ENCODE measurements around the gene MYO5B.

MYO5B gene

DNA sequence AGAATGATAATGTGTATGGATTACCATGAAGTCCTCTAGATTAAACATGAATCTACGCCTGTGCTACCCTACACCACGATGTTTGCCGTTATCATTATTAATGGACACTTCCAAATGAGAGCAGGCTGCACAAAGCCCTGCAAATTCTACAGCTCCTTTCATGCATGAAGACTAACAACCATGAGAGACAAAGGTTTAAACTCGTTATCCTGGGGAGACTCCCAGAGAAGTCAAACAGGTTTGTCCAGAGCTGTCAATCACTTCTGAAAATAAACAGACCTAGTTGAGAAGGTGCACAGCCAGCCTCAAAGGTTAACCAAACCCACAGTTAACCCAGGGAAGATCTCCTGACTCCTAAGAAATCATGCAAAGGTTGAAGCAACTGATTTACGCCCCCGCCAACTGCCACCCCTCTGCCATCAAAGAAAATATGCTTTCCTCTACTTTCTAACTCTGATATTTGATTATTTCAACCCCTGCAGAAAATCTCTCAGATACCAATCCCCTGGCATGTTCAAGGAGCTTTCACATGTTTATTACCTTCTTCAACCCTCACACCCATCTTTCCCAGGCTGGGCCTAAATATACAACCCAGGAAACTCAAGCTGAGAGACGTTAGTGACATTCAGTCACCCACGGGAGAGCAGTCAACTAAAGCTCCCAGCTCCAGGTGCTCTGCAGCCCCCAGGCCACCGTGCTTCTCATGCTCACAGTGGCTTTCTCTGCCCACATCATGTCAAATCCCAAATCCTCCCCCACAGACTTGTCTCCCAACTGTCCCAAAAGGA, 35.9 kb downstream of the MYO5B start:
- no peaks in the 10 kb centered on the region for H3K4me1 Mint-ChIP-seq
- H3K27ac Mint-ChIP-seq (ENCODE audit: low read depth): no peak overlapping the region
- H3K9me3 Mint-ChIP-seq: no peaks in the 10 kb centered on the region

DNA sequence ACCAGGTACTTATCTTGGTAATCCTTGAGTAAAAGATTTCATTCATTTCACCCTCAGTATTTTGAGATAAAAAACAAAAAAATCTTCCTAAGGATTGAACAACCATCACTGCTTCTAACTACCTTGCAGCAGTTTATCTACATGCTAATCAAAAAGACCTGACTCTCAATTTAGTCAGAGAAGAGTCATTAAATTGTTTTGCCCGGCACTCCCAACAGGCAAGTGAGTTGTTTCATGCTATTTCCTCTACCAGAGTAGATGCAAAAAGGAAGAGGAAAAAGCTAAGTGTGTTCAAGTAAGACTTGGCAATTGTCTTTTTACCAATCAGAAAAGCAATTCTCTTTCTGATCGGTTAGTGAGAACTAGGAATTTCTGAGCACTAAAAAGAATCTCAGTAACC, 39.5 kb downstream of the MYO5B start:
- no peak overlapping the region for H3K4me3 Mint-ChIP-seq
- no peak for DNase-seq (ENCODE audit: low spot score in 2 of 2)
- no peak for ATAC-seq (replicated peaks; ENCODE audit: extremely low read depth, poor library complexity, severe bottlenecking)
- no peaks in the 10 kb centered on the region for H3K4me1 Mint-ChIP-seq
- H3K27ac Mint-ChIP-seq (ENCODE audit: low read depth): no peak overlapping the region
- H3K27me3 Mint-ChIP-seq: peaks cover 46% of the 10 kb centered on the region
- H3K9me3 Mint-ChIP-seq: no peaks in the 10 kb centered on the region
- H3K36me3 Mint-ChIP-seq (ENCODE audit: insufficient read depth): no peaks in the 10 kb centered on the region

More for the DNA sequence above, 35.9 kb downstream of the MYO5B start:
- DNase-seq (ENCODE audit: low spot score in 2 of 2) (no peak), ATAC-seq (replicated peaks; ENCODE audit: extremely low read depth, poor library complexity, severe bottlenecking) (no peak)
- H3K36me3 Mint-ChIP-seq (ENCODE audit: insufficient read depth): peaks cover 2% of the 10 kb centered on the region
- peaks cover 63% of the 10 kb centered on the region for H3K27me3 Mint-ChIP-seq
- no peak overlapping the region for H3K4me3 Mint-ChIP-seq

DNA sequence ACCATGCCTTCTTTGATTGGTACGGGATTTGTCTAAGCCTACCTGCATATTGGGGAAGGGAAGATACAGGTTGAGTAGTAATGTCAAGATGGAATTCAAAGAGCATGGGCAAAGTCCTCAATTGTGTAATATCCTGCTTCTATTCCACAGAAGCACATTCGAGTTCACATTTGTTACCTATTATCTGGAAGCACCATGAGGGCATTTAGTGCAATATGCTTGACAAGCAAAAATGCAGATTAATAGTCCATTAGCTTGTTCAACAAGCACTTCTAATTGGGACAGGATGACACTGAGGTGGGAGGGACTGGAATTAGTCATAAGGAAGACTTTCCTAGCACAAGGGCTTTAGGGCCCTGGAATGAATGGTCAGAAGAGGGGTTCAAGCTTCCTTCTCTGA, 40.5 kb downstream of the MYO5B start:
- ATAC-seq (replicated peaks; ENCODE audit: extremely low read depth, poor library complexity, severe bottlenecking) (no peak), DNase-seq (ENCODE audit: low spot score in 2 of 2) (no peak)
- Mint-ChIP-seq H3K36me3 (ENCODE audit: insufficient read depth) (no peaks in the 10 kb centered on the region), H3K9me3 (no peaks in the 10 kb centered on the region), H3K27ac (ENCODE audit: low read depth) (no peak overlapping the region), H3K4me1 (no peaks in the 10 kb centered on the region), H3K27me3 (peaks cover 36% of the 10 kb centered on the region), H3K4me3 (no peak overlapping the region)

DNA sequence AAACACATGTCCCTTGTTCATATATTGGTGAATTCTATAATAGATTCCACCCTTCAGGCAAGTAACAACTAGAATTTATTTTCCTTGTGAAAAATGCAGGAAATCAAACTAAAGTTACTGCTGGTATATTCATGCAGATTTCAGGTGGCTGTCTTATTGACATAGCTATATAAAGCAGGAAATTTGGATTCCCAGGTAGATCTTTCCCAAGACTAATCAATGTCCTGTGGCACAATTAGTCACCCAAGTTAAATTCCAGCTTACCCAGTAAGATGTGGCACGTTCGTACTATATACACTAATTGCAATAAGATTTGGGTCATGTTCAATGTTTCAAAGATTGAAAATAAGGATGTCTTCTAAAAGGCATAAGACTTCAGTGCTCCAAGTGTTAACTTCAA, 42.0 kb downstream of the MYO5B start:
- no peaks in the 10 kb centered on the region for H3K36me3 Mint-ChIP-seq (ENCODE audit: insufficient read depth)
- ATAC-seq (replicated peaks; ENCODE audit: extremely low read depth, poor library complexity, severe bottlenecking) (no peak), DNase-seq (ENCODE audit: low spot score in 2 of 2) (no peak)
- H3K4me3 Mint-ChIP-seq: no peak overlapping the region
- H3K27me3 Mint-ChIP-seq: peaks cover 22% of the 10 kb centered on the region
- no peak overlapping the region for H3K27ac Mint-ChIP-seq (ENCODE audit: low read depth)
- no peaks in the 10 kb centered on the region for H3K4me1 Mint-ChIP-seq
- H3K9me3 Mint-ChIP-seq: no peaks in the 10 kb centered on the region

DNA sequence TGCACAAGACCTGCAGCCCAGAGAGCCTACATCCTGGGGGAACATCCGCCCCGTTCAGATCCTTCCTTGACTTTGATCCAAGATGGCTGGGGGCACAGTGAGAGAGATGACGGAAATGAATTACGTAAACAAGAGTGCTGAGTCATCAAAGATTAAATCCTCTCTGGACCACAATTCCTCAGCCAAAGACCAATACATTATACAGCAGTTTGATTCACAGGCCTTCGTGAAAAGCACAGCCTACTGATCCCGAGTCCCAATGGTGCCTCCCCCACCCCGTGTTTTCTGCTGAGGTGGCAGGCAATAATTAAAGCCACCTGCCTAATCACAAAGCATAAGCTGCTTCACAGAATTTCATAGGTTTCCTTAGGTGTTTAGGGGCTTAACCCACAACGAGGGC, 43.0 kb downstream of the MYO5B start:
- H3K9me3 Mint-ChIP-seq: no peaks in the 10 kb centered on the region
- H3K27me3 Mint-ChIP-seq: peaks cover 22% of the 10 kb centered on the region
- H3K36me3 Mint-ChIP-seq (ENCODE audit: insufficient read depth): no peaks in the 10 kb centered on the region
- H3K4me1 Mint-ChIP-seq: no peaks in the 10 kb centered on the region
- no peak for DNase-seq (ENCODE audit: low spot score in 2 of 2)
- no peak overlapping the region for H3K27ac Mint-ChIP-seq (ENCODE audit: low read depth)
- H3K4me3 Mint-ChIP-seq: no peak overlapping the region
- no peak for ATAC-seq (replicated peaks; ENCODE audit: extremely low read depth, poor library complexity, severe bottlenecking)

DNA sequence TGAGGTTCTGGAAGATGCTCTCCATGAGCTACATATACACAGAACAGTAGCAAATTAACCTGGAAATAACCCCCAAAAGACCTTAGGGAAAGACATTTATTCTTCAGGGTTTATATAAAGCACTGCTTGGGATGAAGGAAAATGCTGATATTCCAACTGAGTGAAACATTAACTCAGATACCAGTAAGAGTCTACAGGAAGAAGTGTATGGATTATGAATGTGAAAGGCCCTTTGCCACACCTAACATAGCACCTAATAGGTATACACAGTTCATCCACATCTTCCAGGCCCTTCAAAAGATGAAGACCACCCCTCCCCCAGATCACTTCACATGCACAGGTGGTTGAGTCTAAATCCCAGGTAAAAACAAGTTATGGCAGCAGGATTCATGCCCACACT, 50.4 kb downstream of the MYO5B start:
- ATAC-seq (replicated peaks; ENCODE audit: extremely low read depth, poor library complexity, severe bottlenecking): no peak
- H3K4me3 Mint-ChIP-seq: no peak overlapping the region
- DNase-seq (ENCODE audit: low spot score in 2 of 2): no peak
- H3K27ac Mint-ChIP-seq (ENCODE audit: low read depth): no peak overlapping the region
- H3K4me1 Mint-ChIP-seq: no peaks in the 10 kb centered on the region
- no peaks in the 10 kb centered on the region for H3K9me3 Mint-ChIP-seq
- H3K36me3 Mint-ChIP-seq (ENCODE audit: insufficient read depth): no peaks in the 10 kb centered on the region
- H3K27me3 Mint-ChIP-seq: peaks cover 69% of the 10 kb centered on the region

DNA sequence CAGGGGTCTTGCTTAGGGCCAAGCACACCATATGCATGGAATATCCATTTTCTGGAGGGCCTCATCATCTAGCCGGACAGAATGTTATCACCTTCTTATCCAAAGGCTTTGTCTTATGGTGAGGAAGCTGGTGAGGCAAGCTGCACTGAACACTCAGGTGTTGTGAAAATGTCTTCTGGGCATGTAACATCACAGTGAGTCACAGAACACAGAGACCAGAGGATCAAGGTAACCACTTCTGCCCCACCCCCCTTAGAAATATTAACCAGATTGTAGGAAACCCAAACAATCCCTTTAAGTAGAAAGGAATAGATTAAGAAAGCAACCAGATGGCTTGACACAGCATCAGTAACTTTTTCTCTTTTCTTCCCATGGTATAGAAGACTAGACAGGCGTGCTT, 51.1 kb downstream of the MYO5B start:
- ATAC-seq (replicated peaks; ENCODE audit: extremely low read depth, poor library complexity, severe bottlenecking): no peak
- Mint-ChIP-seq H3K9me3 (no peaks in the 10 kb centered on the region), H3K27ac (ENCODE audit: low read depth) (no peak overlapping the region), H3K36me3 (ENCODE audit: insufficient read depth) (no peaks in the 10 kb centered on the region), H3K27me3 (peaks cover 76% of the 10 kb centered on the region), H3K4me3 (no peak overlapping the region), H3K4me1 (no peaks in the 10 kb centered on the region)
- DNase-seq (ENCODE audit: low spot score in 2 of 2): no peak

DNA sequence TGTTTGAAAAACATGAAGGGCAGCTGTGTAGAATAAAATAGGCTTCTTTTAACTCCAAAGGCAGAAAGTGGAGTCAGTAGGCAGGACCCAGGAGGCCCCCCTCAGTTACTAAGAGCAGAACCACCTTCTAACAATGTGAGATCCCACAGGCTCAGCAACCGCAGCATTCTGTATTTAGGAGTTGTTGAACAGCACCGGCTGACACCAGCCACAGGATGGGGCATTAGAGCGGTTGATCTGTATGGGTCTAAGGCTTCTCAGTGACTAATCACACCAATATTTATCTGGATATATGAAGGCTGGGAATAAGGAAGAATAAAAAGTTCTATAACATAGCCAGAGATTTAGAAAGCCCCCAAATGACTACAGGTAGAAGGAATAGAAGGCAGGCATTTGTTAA, 51.7 kb downstream of the MYO5B start:
- Mint-ChIP-seq H3K27me3 (peaks cover 82% of the 10 kb centered on the region), H3K27ac (ENCODE audit: low read depth) (no peak overlapping the region), H3K4me1 (no peaks in the 10 kb centered on the region), H3K4me3 (no peak overlapping the region), H3K9me3 (no peaks in the 10 kb centered on the region), H3K36me3 (ENCODE audit: insufficient read depth) (no peaks in the 10 kb centered on the region)
- ATAC-seq (replicated peaks; ENCODE audit: extremely low read depth, poor library complexity, severe bottlenecking) (no peak), DNase-seq (ENCODE audit: low spot score in 2 of 2) (no peak)

DNA sequence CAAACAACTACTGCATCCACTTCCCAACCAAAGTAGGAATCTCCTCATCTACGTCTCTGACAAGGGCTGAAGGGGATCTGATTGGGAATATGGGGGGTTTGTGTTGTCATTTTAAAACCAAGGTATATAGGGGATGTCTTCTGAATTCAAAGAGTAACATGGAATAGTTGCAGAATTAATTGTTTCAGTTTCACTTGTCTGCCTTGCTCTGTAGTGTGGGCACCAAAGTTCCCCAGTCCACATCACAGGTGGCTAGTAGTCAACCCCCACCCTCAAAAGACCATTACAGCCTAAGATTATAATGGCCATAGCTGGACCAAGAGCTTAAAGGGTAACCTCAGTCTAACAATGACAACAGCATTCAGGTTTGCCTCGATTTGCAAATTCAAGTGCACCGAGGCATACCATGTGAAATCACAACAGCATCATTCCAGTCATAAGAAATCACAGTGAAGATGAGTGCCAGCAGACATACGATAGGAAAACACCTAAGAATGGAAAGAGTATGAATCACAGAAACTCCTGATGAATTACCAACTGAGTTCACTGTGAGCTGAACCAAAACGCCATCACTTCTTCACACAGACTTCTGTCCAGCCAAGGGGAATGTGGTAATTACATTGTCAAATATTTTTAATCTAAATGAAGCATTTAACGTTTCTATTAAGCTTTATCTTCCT, 52.4 kb downstream of the MYO5B start:
- no peak overlapping the region for H3K27ac Mint-ChIP-seq (ENCODE audit: low read depth)
- ATAC-seq (replicated peaks; ENCODE audit: extremely low read depth, poor library complexity, severe bottlenecking) (no peak), DNase-seq (ENCODE audit: low spot score in 2 of 2) (no peak)
- no peaks in the 10 kb centered on the region for H3K36me3 Mint-ChIP-seq (ENCODE audit: insufficient read depth)
- peaks cover 84% of the 10 kb centered on the region for H3K27me3 Mint-ChIP-seq
- no peaks in the 10 kb centered on the region for H3K9me3 Mint-ChIP-seq
- no peak overlapping the region for H3K4me3 Mint-ChIP-seq
- H3K4me1 Mint-ChIP-seq: no peaks in the 10 kb centered on the region

DNA sequence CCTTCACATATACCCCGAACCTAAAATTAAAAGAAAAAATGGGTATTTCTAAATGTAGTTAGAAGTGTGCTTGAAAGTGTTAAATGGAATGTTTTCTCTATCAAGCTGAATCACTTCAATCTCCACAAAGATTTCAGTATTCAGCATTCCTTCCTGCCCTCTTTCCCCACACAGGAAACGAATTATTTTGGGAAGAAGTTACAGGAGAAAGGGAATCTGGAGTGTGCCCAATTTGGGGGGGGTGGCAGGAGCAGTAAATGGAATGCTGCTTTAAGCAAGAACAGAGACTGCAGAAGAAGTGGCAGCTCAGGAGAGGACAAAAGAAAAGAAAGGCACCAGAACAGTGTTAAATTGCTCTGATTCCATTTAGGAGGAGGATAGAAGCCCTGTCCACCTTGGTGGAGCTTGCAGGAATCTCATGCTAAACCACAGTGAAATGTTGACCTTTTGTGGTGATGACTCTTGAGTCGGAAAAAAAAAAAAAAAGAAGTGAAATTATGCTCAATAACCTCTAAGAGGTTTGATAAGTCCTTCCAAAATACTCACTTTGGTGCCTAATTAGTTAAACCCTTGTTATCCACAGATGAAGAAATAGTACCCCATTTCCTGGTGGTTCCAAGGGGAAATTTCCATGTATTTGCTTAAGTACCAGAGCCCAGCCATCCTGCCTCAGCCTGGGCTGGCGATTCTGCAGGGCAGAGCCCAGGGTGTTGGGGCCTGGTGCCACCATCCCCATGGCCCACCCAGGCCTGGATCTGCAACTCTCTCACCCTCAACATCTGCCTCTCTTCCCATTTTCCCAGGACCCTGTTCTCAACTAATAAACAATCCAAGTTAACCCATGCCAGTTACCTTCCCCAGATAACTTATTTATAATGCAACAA, 56.5 kb downstream of the MYO5B start:
- no peaks in the 10 kb centered on the region for H3K36me3 Mint-ChIP-seq (ENCODE audit: insufficient read depth)
- H3K4me1 Mint-ChIP-seq: no peaks in the 10 kb centered on the region
- H3K27ac Mint-ChIP-seq (ENCODE audit: low read depth): no peak overlapping the region
- ATAC-seq (replicated peaks; ENCODE audit: extremely low read depth, poor library complexity, severe bottlenecking): no peak
- DNase-seq (ENCODE audit: low spot score in 2 of 2): no peak
- H3K27me3 Mint-ChIP-seq: peaks cover 97% of the 10 kb centered on the region
- H3K4me3 Mint-ChIP-seq: no peak overlapping the region
- no peaks in the 10 kb centered on the region for H3K9me3 Mint-ChIP-seq

DNA sequence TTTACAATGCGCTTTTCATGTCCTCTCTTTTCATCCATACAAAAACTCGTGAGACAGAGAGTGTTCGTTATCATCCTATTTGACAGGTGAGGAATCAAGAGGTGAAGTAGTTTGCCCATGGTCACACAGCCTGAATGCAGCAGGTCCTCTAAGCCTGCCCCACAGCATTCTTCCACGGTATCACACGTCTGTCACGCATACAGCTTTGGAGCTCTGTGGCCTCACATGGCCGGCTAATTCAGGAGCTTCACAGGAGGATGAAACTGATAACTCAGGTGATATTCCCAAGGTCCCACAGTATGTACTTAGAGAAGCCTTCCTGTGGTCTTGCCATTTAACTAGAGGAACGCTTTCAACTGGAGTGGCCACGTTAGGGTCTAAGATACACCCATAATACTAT, 59.0 kb downstream of the MYO5B start:
- Mint-ChIP-seq H3K4me1 (no peaks in the 10 kb centered on the region), H3K4me3 (no peak overlapping the region), H3K9me3 (no peaks in the 10 kb centered on the region), H3K27me3 (peaks cover 96% of the 10 kb centered on the region), H3K36me3 (ENCODE audit: insufficient read depth) (no peaks in the 10 kb centered on the region), H3K27ac (ENCODE audit: low read depth) (no peak overlapping the region)
- ATAC-seq (replicated peaks; ENCODE audit: extremely low read depth, poor library complexity, severe bottlenecking): no peak
- no peak for DNase-seq (ENCODE audit: low spot score in 2 of 2)

DNA sequence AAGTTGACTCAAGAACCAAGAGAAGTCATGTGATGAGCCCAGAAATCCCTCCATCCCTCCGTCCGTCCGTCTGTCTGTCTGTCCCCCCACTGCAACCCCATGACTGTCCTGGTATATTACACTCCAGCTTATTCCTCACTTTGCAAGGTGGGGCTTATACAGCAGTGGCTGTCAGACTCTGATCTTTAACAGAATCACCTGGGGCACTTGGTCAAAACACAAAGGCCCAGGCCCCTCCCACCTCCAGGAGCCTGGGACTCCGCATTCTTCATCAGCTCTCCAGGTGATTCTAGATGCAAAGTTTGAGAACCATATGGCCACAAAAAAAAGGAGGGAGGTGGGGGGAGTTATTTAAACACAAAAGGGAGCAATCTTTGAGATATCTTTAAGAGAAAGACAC, 61.4 kb downstream of the MYO5B start:
- no peaks in the 10 kb centered on the region for H3K4me1 Mint-ChIP-seq
- H3K36me3 Mint-ChIP-seq (ENCODE audit: insufficient read depth): no peaks in the 10 kb centered on the region
- H3K9me3 Mint-ChIP-seq: no peaks in the 10 kb centered on the region
- no peak for DNase-seq (ENCODE audit: low spot score in 2 of 2)
- H3K27me3 Mint-ChIP-seq: peaks cover 73% of the 10 kb centered on the region
- ATAC-seq (replicated peaks; ENCODE audit: extremely low read depth, poor library complexity, severe bottlenecking): no peak
- no peak overlapping the region for H3K4me3 Mint-ChIP-seq
- H3K27ac Mint-ChIP-seq (ENCODE audit: low read depth): no peak overlapping the region
